22Rv1 (cell line): ENCODE results near the gene CORO6.

Source experiments
- ZFX ChIP-seq: fragments of 450-650 bp; IDR thresholded peaks from 2 replicates; pipeline ENCODE4 v1.6.1; 2017; ENCODE audit warnings: antibody characterized with exemption, borderline replicate concordance
- TF ChIP-seq, protein P1 (sequence below): fragments of 450-650 bp; IDR thresholded peaks from 2 replicates; pipeline ENCODE4 v1.5.1; 2017; ENCODE audit warnings: mild to moderate bottlenecking

DNA sequence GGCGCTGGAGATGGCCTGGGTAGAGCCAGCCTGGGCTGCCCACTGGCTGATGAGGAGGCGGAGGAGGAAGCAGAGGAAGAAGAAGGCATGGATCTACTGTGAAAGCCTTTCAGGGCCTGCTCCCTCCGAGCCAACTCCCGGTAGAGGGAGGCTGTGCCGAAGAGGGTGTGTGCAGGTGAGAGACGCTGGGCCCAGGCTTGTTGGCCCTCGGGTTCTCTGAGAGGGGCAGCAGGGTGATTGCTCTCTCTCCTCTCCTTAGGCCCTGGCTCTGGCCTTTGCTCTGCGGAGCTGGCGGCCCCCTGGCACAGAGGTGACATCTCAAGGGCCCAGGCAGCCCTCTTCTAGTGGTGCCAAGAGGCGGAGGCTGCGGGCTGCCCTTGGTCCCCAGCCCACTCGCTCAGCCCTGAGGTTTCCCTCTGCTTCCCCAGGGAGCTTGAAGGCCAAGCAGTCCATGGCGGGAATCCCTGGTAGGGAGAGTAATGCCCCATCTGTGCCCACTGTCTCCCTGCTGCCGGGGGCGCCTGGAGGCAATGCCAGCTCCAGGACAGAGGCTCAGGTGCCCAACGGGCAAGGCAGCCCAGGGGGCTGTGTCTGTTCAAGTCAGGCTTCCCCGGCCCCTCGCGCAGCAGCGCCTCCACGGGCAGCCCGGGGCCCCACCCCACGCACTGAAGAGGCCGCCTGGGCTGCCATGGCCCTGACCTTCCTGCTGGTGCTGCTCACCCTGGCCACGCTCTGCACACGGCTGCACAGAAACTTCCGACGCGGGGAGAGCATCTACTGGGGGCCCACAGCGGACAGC is 50.6 kb downstream of the CORO6 start:
- TF ChIP-seq, protein P1, sequence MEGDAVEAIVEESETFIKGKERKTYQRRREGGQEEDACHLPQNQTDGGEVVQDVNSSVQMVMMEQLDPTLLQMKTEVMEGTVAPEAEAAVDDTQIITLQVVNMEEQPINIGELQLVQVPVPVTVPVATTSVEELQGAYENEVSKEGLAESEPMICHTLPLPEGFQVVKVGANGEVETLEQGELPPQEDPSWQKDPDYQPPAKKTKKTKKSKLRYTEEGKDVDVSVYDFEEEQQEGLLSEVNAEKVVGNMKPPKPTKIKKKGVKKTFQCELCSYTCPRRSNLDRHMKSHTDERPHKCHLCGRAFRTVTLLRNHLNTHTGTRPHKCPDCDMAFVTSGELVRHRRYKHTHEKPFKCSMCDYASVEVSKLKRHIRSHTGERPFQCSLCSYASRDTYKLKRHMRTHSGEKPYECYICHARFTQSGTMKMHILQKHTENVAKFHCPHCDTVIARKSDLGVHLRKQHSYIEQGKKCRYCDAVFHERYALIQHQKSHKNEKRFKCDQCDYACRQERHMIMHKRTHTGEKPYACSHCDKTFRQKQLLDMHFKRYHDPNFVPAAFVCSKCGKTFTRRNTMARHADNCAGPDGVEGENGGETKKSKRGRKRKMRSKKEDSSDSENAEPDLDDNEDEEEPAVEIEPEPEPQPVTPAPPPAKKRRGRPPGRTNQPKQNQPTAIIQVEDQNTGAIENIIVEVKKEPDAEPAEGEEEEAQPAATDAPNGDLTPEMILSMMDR = no peak
- no peak for TF ChIP-seq ZFX
